Activated CD4-positive, alpha-beta memory T cell treated with anti-CD3 and anti-CD28 coated beads, Interleukin-2, amount 10 ng/mL, durations not matched to agents 7 days and 5 days (primary cell): ENCODE results near the gene IRF2BPL. TPM values are rescaled to one million over a fixed set of nuclear protein-coding genes. Genes with fewer than 3 reads are reported as not detected.

Experiments used
- CTCF ChIA-PET: fragments of 350-600 bp; sonication (Branson Sonifier 250); formaldehyde crosslinking; loops from one replicate; lab custom pipeline; 2021; ENCODE audit warnings: antibody characterized with exemption, inconsistent platforms; lab: Charles Lee
- POLR2A ChIA-PET: fragments of 350-600 bp; sonication (Branson Sonifier 250); formaldehyde crosslinking; loops from one replicate; lab custom pipeline; 2021; ENCODE audit warnings: antibody characterized with exemption; lab: Charles Lee
- DNase-seq: peaks from one replicate; pipeline ENCODE4 v3.0.0-alpha.2; 2020
- H3K27ac Mint-ChIP-seq: one replicate; pipeline ENCODE4 v1.8.0; 2021; ENCODE audit warnings: mild to moderate bottlenecking, mixed read lengths
- H3K27me3 Mint-ChIP-seq: one replicate; pipeline ENCODE4 v1.8.0; 2021; ENCODE audit warnings: mixed read lengths
- H3K36me3 Mint-ChIP-seq: one replicate; pipeline ENCODE4 v1.8.0; 2021; ENCODE audit warnings: low read depth, mixed read lengths
- H3K4me1 Mint-ChIP-seq: one replicate; pipeline ENCODE4 v1.8.0; 2021; ENCODE audit warnings: mixed read lengths
- H3K4me3 Mint-ChIP-seq: one replicate; pipeline ENCODE4 v1.8.0; 2021; ENCODE audit warnings: mild to moderate bottlenecking, mixed read lengths
- H3K9me3 Mint-ChIP-seq: one replicate; pipeline ENCODE4 v1.8.0; 2021; ENCODE audit warnings: mixed read lengths
- total RNA-seq, 2 experiments: library from RNA; stranded (reverse); gene quantifications; one replicate each; pipeline ENCODE4 v1.2.3, GENCODE V29; 2021

The IRF2BPL gene
- total RNA-seq, 2 experiments from 2014 or later = 39.0 to 39.3 TPM

- ChIA-PET CTCF (interaction anchor here (0.7 to 2.1 kb wide), 4 partner anchors 8 to 112 kb away, joined by 3 to 10 read pairs (median 5); no protein-coding TSS in a partner anchor), POLR2A (interaction anchor here (1.2 to 2.2 kb wide), 4 partner anchors 11 to 42 kb away, joined by 3 to 9 read pairs (median 5); no protein-coding TSS in a partner anchor)
- Mint-ChIP-seq H3K4me1 (peaks cover 19% of the 10 kb centered on the region), H3K9me3 (no peaks in the 10 kb centered on the region), H3K4me3 (no peak overlapping the region), H3K36me3 (no peaks in the 10 kb centered on the region), H3K27ac (no peak overlapping the region), H3K27me3 (peaks cover 12% of the 10 kb centered on the region)
- DNase-seq = no peak
These were observed 40.5 kb downstream of the IRF2BPL start for GRCh38 chr14:76987956-76988520.

- Mint-ChIP-seq H3K36me3 (peaks cover 7% of the 10 kb centered on the region), H3K9me3 (peaks cover 10% of the 10 kb centered on the region), H3K4me1 (peaks cover 19% of the 10 kb centered on the region), H3K27me3 (peaks cover 17% of the 10 kb centered on the region), H3K4me3 (no peak overlapping the region), H3K27ac (no peak overlapping the region)
- CTCF ChIA-PET = interaction anchor here (2.0 to 2.1 kb wide), 2 partner anchors 24 to 110 kb away, joined by 6 to 10 read pairs; no protein-coding TSS in a partner anchor
- POLR2A ChIA-PET = interaction anchor here (0.6 to 2.2 kb wide), 2 partner anchors 14 to 24 kb away, joined by 3 to 9 read pairs; no protein-coding TSS in a partner anchor
- no peak for DNase-seq
These were observed 42.3 kb downstream of the IRF2BPL start for GRCh38 chr14:76986231-76986565.

- Mint-ChIP-seq H3K36me3 (peaks cover 10% of the 10 kb centered on the region), H3K27ac (no peak overlapping the region), H3K9me3 (peaks cover 13% of the 10 kb centered on the region), H3K4me1 (peaks cover 19% of the 10 kb centered on the region), H3K27me3 (peaks cover 17% of the 10 kb centered on the region), H3K4me3 (no peak overlapping the region)
- ChIA-PET CTCF (no interaction called here), POLR2A (interaction anchor here (0.6 to 1.4 kb wide), 2 partner anchors 14 to 23 kb away, joined by 3 to 5 read pairs; no protein-coding TSS in a partner anchor)
- no peak for DNase-seq
These were observed 42.8 kb downstream of the IRF2BPL start for GRCh38 chr14:76985540-76986230.

GRCh38 chr14:76984787-76985375, 43.6 kb downstream of the IRF2BPL start:
- peaks cover 13% of the 10 kb centered on the region for H3K9me3 Mint-ChIP-seq
- H3K4me3 Mint-ChIP-seq = no peak overlapping the region
- ChIA-PET POLR2A (interaction anchor here (1.4 kb wide), 1 partner anchor 22 kb away, joined by 5 read pairs; no protein-coding TSS in a partner anchor), CTCF (interaction anchor here (0.7 kb wide), 1 partner anchor 85 kb away, joined by 8 read pairs; no protein-coding TSS in a partner anchor)
- DNase-seq = no peak
- peaks cover 19% of the 10 kb centered on the region for H3K4me1 Mint-ChIP-seq
- H3K27me3 Mint-ChIP-seq = peaks cover 17% of the 10 kb centered on the region
- no peak overlapping the region for H3K27ac Mint-ChIP-seq
- H3K36me3 Mint-ChIP-seq = peaks cover 10% of the 10 kb centered on the region

- Mint-ChIP-seq H3K4me1 (peaks cover 16% of the 10 kb centered on the region), H3K27ac (no peak overlapping the region), H3K27me3 (peaks cover 13% of the 10 kb centered on the region), H3K4me3 (no peak overlapping the region), H3K36me3 (peaks cover 10% of the 10 kb centered on the region), H3K9me3 (peaks cover 13% of the 10 kb centered on the region)
- no peak for DNase-seq
- ChIA-PET POLR2A (no interaction called here), CTCF (interaction anchor here (0.7 kb wide), 2 partner anchors 85 to 871 kb away, joined by 3 to 8 read pairs; no protein-coding TSS in a partner anchor)
These were observed 44.2 kb downstream of the IRF2BPL start for GRCh38 chr14:76984297-76984696.

GRCh38 chr14:76981670-76982069, 46.8 kb downstream of the IRF2BPL start:
- POLR2A ChIA-PET = interaction anchor here (0.7 to 1.6 kb wide), 3 partner anchors 20 to 64 kb away, joined by 3 to 4 read pairs (median 3); no protein-coding TSS in a partner anchor

GRCh38 chr14:76977793-76978720, 50.5 kb downstream of the IRF2BPL start:
- ChIA-PET CTCF (interaction anchor here (0.5 to 2.7 kb wide), 10 partner anchors 16 to 1230 kb away, joined by 3 to 12 read pairs (median 4); no protein-coding TSS in a partner anchor), POLR2A (interaction anchor here (0.9 to 3.0 kb wide), 5 partner anchors 16 to 62 kb away, joined by 3 to 22 read pairs (median 6); partner anchors contain the start of gene IRF2BPL)
- peaks cover 5% of the 10 kb centered on the region for H3K27me3 Mint-ChIP-seq
- H3K4me1 Mint-ChIP-seq = peaks cover 17% of the 10 kb centered on the region
- H3K9me3 Mint-ChIP-seq = peaks cover 13% of the 10 kb centered on the region
- H3K36me3 Mint-ChIP-seq = peaks cover 10% of the 10 kb centered on the region
- peak overlapping the region; percentile 66 for H3K27ac Mint-ChIP-seq
- peak overlapping the region; percentile 13 for H3K4me3 Mint-ChIP-seq
- DNase-seq = peak; percentile 79

More at GRCh38 chr14:76981670-76982069, 46.8 kb downstream of the IRF2BPL start:
- peaks cover 13% of the 10 kb centered on the region for H3K9me3 Mint-ChIP-seq
- peaks cover 8% of the 10 kb centered on the region for H3K27me3 Mint-ChIP-seq
- DNase-seq = no peak
- H3K4me3 Mint-ChIP-seq = no peak overlapping the region
- H3K36me3 Mint-ChIP-seq = peaks cover 10% of the 10 kb centered on the region
- H3K27ac Mint-ChIP-seq = no peak overlapping the region
- peaks cover 24% of the 10 kb centered on the region for H3K4me1 Mint-ChIP-seq
- CTCF ChIA-PET = interaction anchor here (0.9 kb wide), 2 partner anchors 20 to 334 kb away, joined by 3 read pairs; no protein-coding TSS in a partner anchor

- Mint-ChIP-seq H3K9me3 (peaks cover 5% of the 10 kb centered on the region), H3K27me3 (peaks cover 4% of the 10 kb centered on the region), H3K36me3 (peaks cover 4% of the 10 kb centered on the region), H3K27ac (no peak overlapping the region), H3K4me1 (peaks cover 17% of the 10 kb centered on the region), H3K4me3 (no peak overlapping the region)
- ChIA-PET POLR2A (interaction anchor here (1.7 to 3.0 kb wide), 2 partner anchors 14 to 47 kb away, joined by 3 to 22 read pairs; no protein-coding TSS in a partner anchor), CTCF (interaction anchor here (2.7 kb wide), 1 partner anchor 15 kb away, joined by 12 read pairs; no protein-coding TSS in a partner anchor)
- DNase-seq = no peak
These were observed 52.1 kb downstream of the IRF2BPL start for GRCh38 chr14:76976240-76977005.

- ChIA-PET POLR2A (interaction anchor here (1.1 to 3.0 kb wide), 3 partner anchors 14 to 53 kb away, joined by 3 to 22 read pairs (median 3); partner anchors contain the start of gene IRF2BPL), CTCF (no interaction called here)
- no peaks in the 10 kb centered on the region for H3K9me3 Mint-ChIP-seq
- H3K4me1 Mint-ChIP-seq = peaks cover 17% of the 10 kb centered on the region
- H3K4me3 Mint-ChIP-seq = no peak overlapping the region
- H3K36me3 Mint-ChIP-seq = no peaks in the 10 kb centered on the region
- H3K27me3 Mint-ChIP-seq = peaks cover 7% of the 10 kb centered on the region
- no peak for DNase-seq
- no peak overlapping the region for H3K27ac Mint-ChIP-seq
These were observed 52.7 kb downstream of the IRF2BPL start for GRCh38 chr14:76975812-76976211.

- no peaks in the 10 kb centered on the region for H3K36me3 Mint-ChIP-seq
- H3K27me3 Mint-ChIP-seq = peaks cover 7% of the 10 kb centered on the region
- ChIA-PET CTCF (interaction anchor here (0.9 kb wide), 1 partner anchor 92 kb away, joined by 3 read pairs; no protein-coding TSS in a partner anchor), POLR2A (interaction anchor here (1.1 to 1.6 kb wide), 2 partner anchors 13 to 53 kb away, joined by 3 to 11 read pairs; partner anchors contain the start of gene IRF2BPL)
- no peaks in the 10 kb centered on the region for H3K9me3 Mint-ChIP-seq
- DNase-seq = no peak
- H3K4me1 Mint-ChIP-seq = peaks cover 17% of the 10 kb centered on the region
- no peak overlapping the region for H3K4me3 Mint-ChIP-seq
- H3K27ac Mint-ChIP-seq = no peak overlapping the region
These were observed 53.5 kb downstream of the IRF2BPL start for GRCh38 chr14:76975051-76975450.
